Activated T-helper 1 cell treated with Interleukin-2 at 50 U/mL for 16 hours (primary cell): ENCODE measurements around the gene TIAM1.

ENCODE experiments used
- DNase-seq: peaks from one replicate; pipeline ENCODE4 v3.0.0-alpha.2; 2020; ENCODE audit warnings: low read depth

Gene TIAM1

GRCh38 chr21:31352836-31353235, 8.8 kb upstream of the TIAM1 start:
- DNase-seq: no peak

- DNase-seq: no peak
These were observed 7.9 kb upstream of the TIAM1 start for GRCh38 chr21:31351960-31352359.

GRCh38 chr21:31351438-31351837, 7.4 kb upstream of the TIAM1 start:
- DNase-seq: no peak

GRCh38 chr21:31349208-31349607, 5.1 kb upstream of the TIAM1 start:
- no peak for DNase-seq

- DNase-seq: no peak
These were observed 4.1 kb upstream of the TIAM1 start for GRCh38 chr21:31348188-31348587.

- DNase-seq: no peak
These were observed 3.5 kb upstream of the TIAM1 start for GRCh38 chr21:31347435-31348032.

GRCh38 chr21:31346256-31346821, 2.3 kb upstream of the TIAM1 start:
- no peak for DNase-seq

- DNase-seq: no peak
These were observed 1.1 kb upstream of the TIAM1 start for GRCh38 chr21:31345136-31345535.

GRCh38 chr21:31343030-31343510, 991 bp downstream of the TIAM1 start:
- no peak for DNase-seq

GRCh38 chr21:31342348-31342747, 1.7 kb downstream of the TIAM1 start:
- no peak for DNase-seq

- no peak for DNase-seq
These were observed 3.0 kb downstream of the TIAM1 start for GRCh38 chr21:31340942-31341487.

GRCh38 chr21:31340514-31340913, 3.5 kb downstream of the TIAM1 start:
- DNase-seq: no peak

GRCh38 chr21:31339721-31340120, 4.3 kb downstream of the TIAM1 start:
- DNase-seq: no peak

GRCh38 chr21:31338908-31339368, 5.1 kb downstream of the TIAM1 start:
- DNase-seq: no peak

GRCh38 chr21:31337996-31338907, 5.8 kb downstream of the TIAM1 start:
- no peak for DNase-seq

GRCh38 chr21:31337086-31337485, 7.0 kb downstream of the TIAM1 start:
- DNase-seq: no peak

GRCh38 chr21:31336739-31337040, 7.4 kb downstream of the TIAM1 start:
- no peak for DNase-seq

- DNase-seq: no peak
These were observed 7.9 kb downstream of the TIAM1 start for GRCh38 chr21:31335957-31336738.

GRCh38 chr21:31334648-31335121, 9.4 kb downstream of the TIAM1 start:
- DNase-seq: no peak

- no peak for DNase-seq
These were observed 11.5 kb downstream of the TIAM1 start for GRCh38 chr21:31332525-31332924.

GRCh38 chr21:31331231-31331630, 12.8 kb downstream of the TIAM1 start:
- no peak for DNase-seq

- no peak for DNase-seq
These were observed 13.9 kb downstream of the TIAM1 start for GRCh38 chr21:31330144-31330483.
